Measurements from ENCODE around the gene LIF. TPM values are rescaled to one million over a fixed set of nuclear protein-coding genes. Genes with fewer than 3 reads are reported as not detected.

The LIF gene
- polyA plus RNA-seq, 1 donor (not counting 4 experiments of a cell fraction or from before 2014, with no cell fraction given): 3.1 TPM

DNA sequence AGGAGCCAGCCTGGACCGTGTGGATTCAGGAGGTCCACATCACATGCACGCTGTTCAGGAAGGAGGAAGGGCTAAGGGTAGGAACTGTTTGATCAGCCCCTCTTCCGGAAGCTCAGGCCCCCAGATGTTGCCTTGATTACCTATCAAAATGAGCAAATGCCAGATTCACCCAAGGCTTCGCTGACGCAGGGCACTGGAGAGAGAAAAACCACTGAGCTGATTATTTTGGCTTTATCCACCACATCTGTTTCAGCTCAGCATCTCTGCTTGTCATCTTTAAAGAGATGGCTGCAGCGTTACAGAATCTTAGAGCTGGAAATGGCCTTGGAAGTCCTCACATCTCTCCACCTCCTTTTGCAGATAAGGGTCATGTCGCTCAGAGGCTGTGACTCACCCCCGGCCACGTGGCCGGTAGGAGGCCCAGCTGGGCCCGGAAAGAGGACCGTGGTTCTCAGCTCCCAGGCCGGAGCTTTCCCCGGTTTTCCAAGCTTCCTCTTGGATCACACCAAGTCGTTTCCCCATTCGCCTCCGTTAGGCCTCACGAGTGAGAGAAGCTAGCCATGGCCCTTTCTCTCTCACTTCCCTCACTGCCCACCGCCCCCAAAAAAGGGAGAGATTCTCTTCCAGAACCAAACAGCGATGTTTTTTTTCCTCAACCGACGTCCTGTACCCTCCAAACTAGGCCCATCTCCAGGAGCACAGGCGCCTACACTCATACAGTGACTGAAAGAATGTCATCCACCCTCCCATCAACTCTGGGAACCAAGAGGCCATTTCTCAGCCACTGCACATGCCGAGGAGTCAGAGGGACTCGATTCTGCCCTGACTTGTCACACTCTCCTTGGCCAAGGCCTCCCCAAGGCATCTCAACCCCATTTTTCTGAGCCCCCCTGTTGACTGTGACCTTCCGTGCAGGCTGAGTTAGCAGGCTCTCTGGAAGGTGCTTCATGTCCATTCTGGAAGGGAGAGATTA lies 37.6 kb downstream of the LIF start:
- H3K4me2 ChIP-seq (ENCODE audit: control insufficient read depth, extremely low read depth, insufficient read depth, low read depth, low read length): no peak overlapping the region
- no peaks in the 10 kb centered on the region for H4K20me1 ChIP-seq (ENCODE audit: control insufficient read depth, extremely low read depth, insufficient read depth, low read length)
- H3K27ac ChIP-seq (ENCODE audit: control insufficient read depth, insufficient read depth, low read length): no peak overlapping the region
- FAIRE-seq: no peak
- H3K27me3 ChIP-seq (ENCODE audit: control insufficient read depth, extremely low read depth, insufficient read depth, low read length): no peaks in the 10 kb centered on the region
- no peaks in the 10 kb centered on the region for H3K9me1 ChIP-seq (ENCODE audit: control insufficient read depth, extremely low read depth, insufficient read depth, low read length)
- H3K4me1 ChIP-seq (ENCODE audit: control insufficient read depth, extremely low read depth, insufficient read depth, low read length): peaks cover 64% of the 10 kb centered on the region
- H3K9ac ChIP-seq (ENCODE audit: control insufficient read depth, extremely low read depth, insufficient read depth, low read length): no peak overlapping the region
- TF ChIP-seq CTCF (optimal IDR thresholded peaks at IDR 0.05 in 1 of 3, IDR thresholded peaks at IDR 0.05 in 1 of 3, conservative IDR thresholded peaks at IDR 0.05 in 1 of 3; ENCODE audit: extremely low read depth in 1 of 3, insufficient read depth in 2 of 3, low read length in 3 of 3) (no peak), EZH2 (IDR thresholded peaks at IDR 0.05; ENCODE audit: low read length) (no peak)
- no peak overlapping the region for H3K4me3 ChIP-seq (ENCODE audit: control insufficient read depth in 2 of 3, extremely low read depth in 1 of 3, insufficient read depth in 2 of 3, low read depth in 1 of 3, low read length in 3 of 3)
- no peaks in the 10 kb centered on the region for H3K36me3 ChIP-seq (ENCODE audit: control insufficient read depth in 2 of 2, extremely low read depth in 1 of 2, insufficient read depth in 2 of 2, low read length in 2 of 2)
- H3K9me3 ChIP-seq (ENCODE audit: control insufficient read depth, low read depth, low read length): no peaks in the 10 kb centered on the region
- dilution Hi-C loops (cut with MboI; ENCODE audit: extremely low pct_ligation_motif_present, low sequenced_read_pairs): no loop called here
- H2AFZ ChIP-seq (ENCODE audit: control insufficient read depth, low read length): no peak overlapping the region
- no peaks in the 10 kb centered on the region for H3K79me2 ChIP-seq (ENCODE audit: control insufficient read depth, insufficient read depth, low read length)
- no peak for DNase-seq (ENCODE audit: low read depth, low spot score)

GRCh38 chr22:30206944-30207343 lies 39.6 kb downstream of the LIF start:
- Histone ChIP-seq H3K4me2 (ENCODE audit: control insufficient read depth, extremely low read depth, insufficient read depth, low read depth, low read length) (peak overlapping the region; percentile 8), H3K9me1 (ENCODE audit: control insufficient read depth, extremely low read depth, insufficient read depth, low read length) (no peaks in the 10 kb centered on the region), H3K27me3 (ENCODE audit: control insufficient read depth, extremely low read depth, insufficient read depth, low read length) (no peaks in the 10 kb centered on the region), H2AFZ (ENCODE audit: control insufficient read depth, low read length) (no peak overlapping the region), H3K36me3 (ENCODE audit: control insufficient read depth in 2 of 2, extremely low read depth in 1 of 2, insufficient read depth in 2 of 2, low read length in 2 of 2) (no peaks in the 10 kb centered on the region), H3K4me3 (ENCODE audit: control insufficient read depth in 2 of 3, extremely low read depth in 1 of 3, insufficient read depth in 2 of 3, low read depth in 1 of 3, low read length in 3 of 3) (no peak overlapping the region), H3K79me2 (ENCODE audit: control insufficient read depth, insufficient read depth, low read length) (no peaks in the 10 kb centered on the region), H4K20me1 (ENCODE audit: control insufficient read depth, extremely low read depth, insufficient read depth, low read length) (no peaks in the 10 kb centered on the region), H3K9ac (ENCODE audit: control insufficient read depth, extremely low read depth, insufficient read depth, low read length) (no peak overlapping the region), H3K27ac (ENCODE audit: control insufficient read depth, insufficient read depth, low read length) (peak overlapping the region; percentile 5), H3K4me1 (ENCODE audit: control insufficient read depth, extremely low read depth, insufficient read depth, low read length) (peaks cover 49% of the 10 kb centered on the region), H3K9me3 (ENCODE audit: control insufficient read depth, low read depth, low read length) (peaks cover 4% of the 10 kb centered on the region)
- TF ChIP-seq CTCF (optimal IDR thresholded peaks at IDR 0.05 in 1 of 3, IDR thresholded peaks at IDR 0.05 in 1 of 3, conservative IDR thresholded peaks at IDR 0.05 in 1 of 3; ENCODE audit: extremely low read depth in 1 of 3, insufficient read depth in 2 of 3, low read length in 3 of 3) (no peak), EZH2 (IDR thresholded peaks at IDR 0.05; ENCODE audit: low read length) (no peak)
- FAIRE-seq (peak; percentile 86), DNase-seq (ENCODE audit: low read depth, low spot score) (no peak)
- dilution Hi-C loops (cut with MboI; ENCODE audit: extremely low pct_ligation_motif_present, low sequenced_read_pairs): no loop called here
